A549 (cell line): ENCODE measurements around the gene KRT72. TPM values are rescaled to one million over a fixed set of nuclear protein-coding genes. Genes with fewer than 3 reads are reported as not detected.

Source experiments
- ATAC-seq, 2 experiments: fragments of 200-7000 bp in 1 of 2; fragments of >200 bp in 1 of 2; cut with Nextera tagmentation in 1 of 2; cut with Tn5 transposase in 1 of 2; 3 replicates each; pipeline versions ENCODE4 v1.8.0 to v1.9.1; 2018 to 2020; ENCODE audit warnings: mild to moderate bottlenecking in 1 of 2, moderate library complexity in 1 of 2
- CTCF ChIA-PET: fragments of 300-600 bp; sonication (Branson Sonifier 250); formaldehyde crosslinking; extraction: SDS; loops from one replicate; lab custom pipeline; 2021; ENCODE audit warnings: antibody characterized with exemption, inconsistent platforms; lab: Yijun Ruan, JAX
- POLR2A ChIA-PET: fragments of 350-600 bp; formaldehyde crosslinking; extraction: SDS; loops from one replicate; lab custom pipeline; 2021; ENCODE audit warnings: antibody characterized with exemption, inconsistent platforms; lab: Yijun Ruan, JAX
- DNase-seq, 2 experiments: peaks; one replicate each; pipeline versions ENCODE4 v3.0.0 to v3.0.0-alpha.2; 2011 to 2016; ENCODE audit warnings: low read depth in 1 of 2, low spot score in 1 of 2
- FAIRE-seq: peaks from 2 replicates; lab custom pipeline; 2011; peaks lifted over from hg19 to GRCh38; lab: Jason Lieb, UNC
- H3K27ac ChIP-seq, 2 experiments: fragments of >200 bp; sonication (Bioruptor Twin); formaldehyde crosslinking; 3 replicates each; pipeline ENCODE4 v1.5.1; 2016 to 2017
- H3K4me1 ChIP-seq: fragments of >200 bp; sonication (Bioruptor Twin); formaldehyde crosslinking; 3 replicates; pipeline ENCODE4 v1.6.1; 2016
- H3K4me2 ChIP-seq: fragments of >200 bp; sonication (Bioruptor Twin); formaldehyde crosslinking; 3 replicates; pipeline ENCODE4 v1.6.1; 2016
- H3K4me3 ChIP-seq: fragments of >200 bp; sonication (Bioruptor Twin); formaldehyde crosslinking; 3 replicates; pipeline ENCODE4 v1.5.1; 2016
- H3K9me3 ChIP-seq: fragments of >200 bp; sonication (Bioruptor Twin); formaldehyde crosslinking; 3 replicates; pipeline ENCODE4 v1.6.1; 2016
- BHLHE40 ChIP-seq: IDR thresholded peaks from 2 replicates; pipeline ENCODE4 v1.6.1; 2012; ENCODE audit warnings: low read depth, low read length, inconsistent platforms
- CBX8 ChIP-seq: fragments of 200-600 bp; sonication (generic); IDR thresholded peaks from 2 replicates; pipeline ENCODE4 v1.6.1; 2016
- CEBPB ChIP-seq, 2 experiments: fragments of >200 bp in 1 of 2; sonication (Bioruptor Twin) in 1 of 2; formaldehyde crosslinking in 1 of 2; IDR thresholded peaks; 2 replicates each; pipeline ENCODE4 v1.6.1; 2012 to 2016
- E2F6 ChIP-seq: IDR thresholded peaks from 2 replicates; pipeline ENCODE4 v1.6.1; 2012; ENCODE audit warnings: low read depth, borderline replicate concordance
- EHF ChIP-seq: fragments of 250-450 bp; sonication (Bioruptor Pico); IDR thresholded peaks from 2 replicates; pipeline ENCODE4 v1.5.0; 2020; ENCODE audit warnings: mild to moderate bottlenecking
- FOSL2 ChIP-seq, 2 experiments: fragments of 450-650 bp in 1 of 2; fragments of >200 bp in 1 of 2; sonication (Bioruptor Twin) in 1 of 2; formaldehyde crosslinking; IDR thresholded peaks; 2 replicates each; pipeline versions ENCODE4 v1.5.0 to v1.6.1; 2016 to 2020; ENCODE audit warnings: mild to moderate bottlenecking in 1 of 2, moderate library complexity in 1 of 2
- FOXS1 ChIP-seq: fragments of 250-450 bp; sonication (Bioruptor Pico); IDR thresholded peaks from 2 replicates; pipeline ENCODE4 v1.5.0; 2020; ENCODE audit warnings: mild to moderate bottlenecking, moderate library complexity
- GATA3 ChIP-seq: IDR thresholded peaks from 2 replicates; pipeline ENCODE4 v1.6.1; 2012; ENCODE audit warnings: borderline replicate concordance
- HDAC2 ChIP-seq: fragments of 200-600 bp; sonication (generic); IDR thresholded peaks from 2 replicates; pipeline ENCODE4 v1.6.1; 2016
- HMGXB4 ChIP-seq: fragments of 250-450 bp; sonication (Bioruptor Pico); IDR thresholded peaks from 2 replicates; pipeline ENCODE4 v1.5.0; 2021; ENCODE audit warnings: mild to moderate bottlenecking, moderate library complexity, borderline replicate concordance
- HOXA7 ChIP-seq: fragments of 250-450 bp; sonication (Bioruptor Pico); IDR thresholded peaks from 2 replicates; pipeline ENCODE4 v1.5.0; 2020; ENCODE audit warnings: mild to moderate bottlenecking, moderate library complexity
- JUN ChIP-seq, 2 experiments: fragments of >200 bp; sonication (Bioruptor Twin); formaldehyde crosslinking; IDR thresholded peaks; 2 replicates in 1 of 2; 3 replicates in 1 of 2; pipeline ENCODE4 v1.6.1; 2016 to 2017
- KDM1A ChIP-seq: fragments of 200-600 bp; sonication (generic); IDR thresholded peaks from 2 replicates; pipeline ENCODE4 v1.6.1; 2016; ENCODE audit warnings: low read depth, mild to moderate bottlenecking
- KDM5A ChIP-seq: fragments of 200-600 bp; sonication (generic); IDR thresholded peaks from 2 replicates; pipeline ENCODE4 v1.6.1; 2016; ENCODE audit warnings: antibody characterized with exemption, mild to moderate bottlenecking
- NFE2L2 ChIP-seq: fragments of 150-350 bp; conservative IDR thresholded peaks from 2 replicates; pipeline ENCODE4 v1.6.1; 2014; ENCODE audit warnings: low read length
- POLR2AphosphoS2 ChIP-seq: conservative IDR thresholded peaks from 2 replicates; pipeline ENCODE4 v1.6.1; 2012; ENCODE audit warnings: low read length, improper control_type of control experiment, inconsistent platforms
- RFX5 ChIP-seq: fragments of 450-650 bp; IDR thresholded peaks from 2 replicates; pipeline ENCODE4 v1.7.1; 2014; ENCODE audit warnings: antibody characterized with exemption, mild to moderate bottlenecking, moderate library complexity
- SMC3 ChIP-seq: fragments of >200 bp; sonication (Bioruptor Twin); formaldehyde crosslinking; IDR thresholded peaks from 3 replicates; pipeline ENCODE4 v1.6.1; 2018; ENCODE audit warnings: inconsistent platforms
- ZC3H11A ChIP-seq: fragments of 450-650 bp; IDR thresholded peaks from 2 replicates; pipeline ENCODE4 v1.6.1; 2014; ENCODE audit warnings: antibody characterized with exemption, mild to moderate bottlenecking
- ZFP36 ChIP-seq: fragments of 450-650 bp; IDR thresholded peaks from 2 replicates; pipeline ENCODE4 v1.6.1; 2014; ENCODE audit warnings: borderline replicate concordance; ENCODE audit not compliant: partially characterized antibody
- ZNF302 ChIP-seq: fragments of 250-450 bp; sonication (Bioruptor Pico); IDR thresholded peaks from 2 replicates; pipeline ENCODE4 v1.9.0; 2021; ENCODE audit warnings: inconsistent platforms, mild to moderate bottlenecking, moderate library complexity
- ZSCAN20 ChIP-seq: fragments of 250-450 bp; sonication (Bioruptor Pico); IDR thresholded peaks from 2 replicates; pipeline ENCODE4 v1.8.0; 2022; ENCODE audit warnings: mild to moderate bottlenecking, moderate library complexity
- WGBS: methylation state at CpG from one replicate; pipeline ENCODE4 v1.1.6; 2017; ENCODE audit errors: missing lambda C conversion rate; 5-methylcytosine and 5-hydroxymethylcytosine counted together
- polyA plus RNA-seq, 4 experiments: library from polyadenylated mRNA; depleted of rRNA in 3 of 4; stranded (reverse); fragments of >200 nt; fragmentation: RNase III in 1 of 4; extraction: RNeasy Plus Mini Kit Qiagen cat#74134 plus additional on column Dnase treatment in 1 of 4; gene quantifications; 2 replicates in 3 of 4; 3 replicates in 1 of 4; pipeline ENCODE4 v1.2.3, GENCODE V29; 2011 to 2017
- TF ChIP-seq, protein P1 (sequence below): IDR thresholded peaks from 2 replicates; pipeline ENCODE4 v1.6.1; 2012
- TF ChIP-seq, protein P2 (sequence below): fragments of 250-450 bp; sonication (Bioruptor Pico); IDR thresholded peaks from 2 replicates; pipeline ENCODE4 v1.5.0; 2020; ENCODE audit warnings: low read depth, mild to moderate bottlenecking, moderate library complexity
- TF ChIP-seq, protein P3 (sequence below): IDR thresholded peaks from 2 replicates; pipeline ENCODE4 v1.6.1; 2012

The KRT72 gene
- polyA plus RNA-seq, 2 of the 4 experiments (the other 2 are of a cell fraction): not detected

DNA sequence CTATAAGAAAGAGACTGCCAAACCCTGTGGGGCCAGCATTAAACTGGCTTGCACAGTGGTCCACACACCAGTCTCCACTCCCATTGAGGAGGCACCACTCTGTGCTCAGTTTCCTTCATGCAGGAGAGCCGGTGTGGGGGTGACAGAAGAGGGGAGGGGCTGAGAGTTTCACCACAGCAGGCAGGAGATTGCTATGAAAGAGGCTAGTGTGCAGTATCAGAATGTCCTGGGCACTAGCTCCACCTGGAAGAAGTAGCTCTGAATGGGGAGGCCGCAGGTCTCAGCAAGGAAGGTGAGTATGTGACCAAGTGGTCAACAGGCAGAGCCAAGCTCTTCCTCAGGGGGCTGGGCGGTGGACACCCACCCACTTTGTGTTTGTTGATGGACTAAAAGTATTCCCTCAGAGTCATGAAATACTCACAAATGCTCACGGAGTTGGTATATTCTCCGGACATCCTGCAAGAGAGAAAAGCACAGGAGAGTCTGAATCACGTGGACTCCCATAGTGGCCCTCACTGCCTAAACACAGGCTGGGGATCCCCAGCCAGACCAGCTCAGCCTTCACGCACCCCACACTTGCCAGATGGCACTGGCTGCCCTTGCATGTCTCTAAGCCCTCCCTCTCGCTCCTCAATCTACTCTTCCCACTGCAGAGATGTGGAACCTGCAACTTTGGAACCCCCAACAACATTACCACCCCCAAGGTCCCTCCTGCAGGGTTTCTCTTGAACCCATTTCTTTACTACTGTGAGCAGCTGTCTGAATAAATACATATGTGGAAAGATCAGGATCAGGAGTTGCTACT lies 7.8 kb upstream of the KRT72 start:
- ATAC-seq (no peak), FAIRE-seq (no peak), DNase-seq (no peak)
- H3K4me3 ChIP-seq: no peak overlapping the region
- H3K9me3 ChIP-seq: no peaks in the 10 kb centered on the region
- H3K4me1 ChIP-seq: no peaks in the 10 kb centered on the region
- no peak overlapping the region for H3K27ac ChIP-seq
- TF ChIP-seq, protein P1, sequence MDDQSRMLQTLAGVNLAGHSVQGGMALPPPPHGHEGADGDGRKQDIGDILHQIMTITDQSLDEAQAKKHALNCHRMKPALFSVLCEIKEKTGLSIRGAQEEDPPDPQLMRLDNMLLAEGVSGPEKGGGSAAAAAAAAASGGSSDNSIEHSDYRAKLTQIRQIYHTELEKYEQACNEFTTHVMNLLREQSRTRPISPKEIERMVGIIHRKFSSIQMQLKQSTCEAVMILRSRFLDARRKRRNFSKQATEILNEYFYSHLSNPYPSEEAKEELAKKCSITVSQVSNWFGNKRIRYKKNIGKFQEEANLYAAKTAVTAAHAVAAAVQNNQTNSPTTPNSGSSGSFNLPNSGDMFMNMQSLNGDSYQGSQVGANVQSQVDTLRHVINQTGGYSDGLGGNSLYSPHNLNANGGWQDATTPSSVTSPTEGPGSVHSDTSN: no peak
- no peak for TF ChIP-seq HMGXB4 (CRISPR knock-in tag)
- TF ChIP-seq GATA3: no peak
- TF ChIP-seq, protein P2, sequence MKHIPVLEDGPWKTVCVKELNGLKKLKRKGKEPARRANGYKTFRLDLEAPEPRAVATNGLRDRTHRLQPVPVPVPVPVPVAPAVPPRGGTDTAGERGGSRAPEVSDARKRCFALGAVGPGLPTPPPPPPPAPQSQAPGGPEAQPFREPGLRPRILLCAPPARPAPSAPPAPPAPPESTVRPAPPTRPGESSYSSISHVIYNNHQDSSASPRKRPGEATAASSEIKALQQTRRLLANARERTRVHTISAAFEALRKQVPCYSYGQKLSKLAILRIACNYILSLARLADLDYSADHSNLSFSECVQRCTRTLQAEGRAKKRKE (CRISPR knock-in tag): no peak
- TF ChIP-seq HOXA7 (CRISPR knock-in tag): no peak
- TF ChIP-seq BHLHE40: no peak
- no peak for TF ChIP-seq E2F6
- TF ChIP-seq POLR2AphosphoS2: no peak
- TF ChIP-seq CEBPB (IDR thresholded peaks at IDR 0.05): no peak
- TF ChIP-seq, protein P3, sequence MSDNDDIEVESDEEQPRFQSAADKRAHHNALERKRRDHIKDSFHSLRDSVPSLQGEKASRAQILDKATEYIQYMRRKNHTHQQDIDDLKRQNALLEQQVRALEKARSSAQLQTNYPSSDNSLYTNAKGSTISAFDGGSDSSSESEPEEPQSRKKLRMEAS: no peak
- TF ChIP-seq HDAC2: no peak
- no peak for TF ChIP-seq EHF (CRISPR knock-in tag)
- no peak for TF ChIP-seq RFX5
- TF ChIP-seq ZC3H11A: no peak
- ChIA-PET CTCF (interaction anchor here (1.0 to 1.4 kb wide), 5 partner anchors 12 to 270 kb away, joined by 3 to 6 read pairs (median 3); no protein-coding TSS in a partner anchor), POLR2A (no interaction called here)
- 53% methylated on average over 8 of the region's 8 CpGs for WGBS
- H3K4me2 ChIP-seq: no peak overlapping the region

- no peaks in the 10 kb centered on the region for H3K4me1 ChIP-seq
- CTCF ChIA-PET: interaction anchor here (0.9 to 1.4 kb wide), 6 partner anchors 11 to 271 kb away, joined by 3 to 6 read pairs (median 3); no protein-coding TSS in a partner anchor
- FAIRE-seq (no peak), DNase-seq (no peak), ATAC-seq (no peak)
- no peak for TF ChIP-seq KDM1A
- no peak for TF ChIP-seq ZFP36
- H3K4me3 ChIP-seq: no peak overlapping the region
- WGBS: 10% methylated on average over 2 of the region's 6 CpGs
- H3K4me2 ChIP-seq: no peak overlapping the region
- H3K9me3 ChIP-seq: no peaks in the 10 kb centered on the region
- POLR2A ChIA-PET: no interaction called here
- H3K27ac ChIP-seq: no peak overlapping the region
Measured at GRCh38 chr12:52608161-52608560, 6.9 kb upstream of the KRT72 start.

GRCh38 chr12:52607314-52607713 lies 6.1 kb upstream of the KRT72 start:
- Histone ChIP-seq H3K4me3 (no peak overlapping the region), H3K27ac (no peak overlapping the region)
- WGBS: 5% methylated on average over 1 of the region's 1 CpG
- TF ChIP-seq FOXS1 (CRISPR knock-in tag): no peak
- TF ChIP-seq KDM1A: no peak
- TF ChIP-seq ZNF302 (CRISPR knock-in tag): no peak
- TF ChIP-seq KDM5A: no peak
- TF ChIP-seq SMC3: no peak
- TF ChIP-seq NFE2L2: no peak
- TF ChIP-seq ZSCAN20 (CRISPR knock-in tag): no peak
- no peak for TF ChIP-seq JUN (IDR thresholded peaks at IDR 0.05)
- no peak for TF ChIP-seq HDAC2
- TF ChIP-seq FOSL2 (IDR thresholded peaks at IDR 0.05): no peak
- no peak for TF ChIP-seq FOSL2 (CRISPR knock-in tag; IDR thresholded peaks at IDR 0.05)
- TF ChIP-seq CBX8: no peak
- TF ChIP-seq, all 56 proteins: peak for 0
- no peak overlapping the region for H3K4me2 ChIP-seq
- no peaks in the 10 kb centered on the region for H3K9me3 ChIP-seq
- ChIA-PET CTCF (interaction anchor here (0.9 to 1.4 kb wide), 2 partner anchors 36 to 272 kb away, joined by 3 to 5 read pairs; no protein-coding TSS in a partner anchor), POLR2A (no interaction called here)
- DNase-seq (no peak), FAIRE-seq (no peak), ATAC-seq (no peak)
- H3K4me1 ChIP-seq: no peaks in the 10 kb centered on the region
